ENCODE data around the gene LYAR. TPM values are rescaled to one million over a fixed set of nuclear protein-coding genes. Genes with fewer than 3 reads are reported as not detected.

The LYAR gene
- 35.0 and 35.9 TPM in 2 replicates for total RNA-seq

GRCh38 chr4:4289941-4290850 lies at the start of gene LYAR, which contains the start of gene ZBTB49:
Gene LYAR, minus strand, starts transcription at chr4:4290154. Its CDS starts 6,412 bp downstream, at chr4:4283742.
Gene ZBTB49, plus strand, starts transcription at chr4:4290251. Its CDS starts 9,695 bp downstream, at chr4:4299946.
- intact Hi-C loops (cut with micrococcal nuclease) = loop anchor here (1.0 to 2.0 kb wide), 3 partner anchors 42 to 251 kb away; partner anchors contain the start of gene TMEM128

- intact Hi-C loops (cut with micrococcal nuclease) = no loop called here
These were observed 49.6 kb upstream of the LYAR start for GRCh38 chr4:4339504-4340085.

GRCh38 chr4:4338210-4339001 lies 48.5 kb upstream of the LYAR start:
- intact Hi-C loops (cut with micrococcal nuclease) = no loop called here

- intact Hi-C loops (cut with micrococcal nuclease) = loop anchor here (1.0 to 2.0 kb wide), 3 partner anchors 44 to 83 kb away; partner anchors contain the start of genes LYAR and ZBTB49
These were observed 45.0 kb upstream of the LYAR start for GRCh38 chr4:4334798-4335520.

- intact Hi-C loops (cut with micrococcal nuclease) = no loop called here
These were observed 43.3 kb upstream of the LYAR start for GRCh38 chr4:4333265-4333706.

GRCh38 chr4:4332529-4332928 lies 42.6 kb upstream of the LYAR start:
- intact Hi-C loops (cut with micrococcal nuclease) = no loop called here

GRCh38 chr4:4330794-4331193 lies 40.8 kb upstream of the LYAR start:
- intact Hi-C loops (cut with micrococcal nuclease) = no loop called here

GRCh38 chr4:4329496-4329895 lies 39.5 kb upstream of the LYAR start:
- intact Hi-C loops (cut with micrococcal nuclease) = no loop called here

GRCh38 chr4:4328840-4329239 lies 38.9 kb upstream of the LYAR start:
- intact Hi-C loops (cut with micrococcal nuclease) = no loop called here

GRCh38 chr4:4328206-4328605 lies 38.3 kb upstream of the LYAR start:
- intact Hi-C loops (cut with micrococcal nuclease) = no loop called here

GRCh38 chr4:4327652-4328121 lies 37.7 kb upstream of the LYAR start:
- intact Hi-C loops (cut with micrococcal nuclease) = no loop called here

- intact Hi-C loops (cut with micrococcal nuclease) = no loop called here
These were observed 36.2 kb upstream of the LYAR start for GRCh38 chr4:4326166-4326565.

- intact Hi-C loops (cut with micrococcal nuclease) = no loop called here
These were observed 35.4 kb upstream of the LYAR start for GRCh38 chr4:4325321-4325720.

GRCh38 chr4:4323705-4324534 lies 34.0 kb upstream of the LYAR start:
- intact Hi-C loops (cut with micrococcal nuclease) = no loop called here

- intact Hi-C loops (cut with micrococcal nuclease) = no loop called here
These were observed 32.2 kb upstream of the LYAR start for GRCh38 chr4:4321951-4322688.

GRCh38 chr4:4320951-4321714 lies 31.2 kb upstream of the LYAR start:
- intact Hi-C loops (cut with micrococcal nuclease) = no loop called here

GRCh38 chr4:4320528-4320927 lies 30.6 kb upstream of the LYAR start:
- intact Hi-C loops (cut with micrococcal nuclease) = no loop called here

GRCh38 chr4:4317496-4318232 lies 27.7 kb upstream of the LYAR start:
- intact Hi-C loops (cut with micrococcal nuclease) = no loop called here
